ENCODE data around the gene CMKLR1.

The CMKLR1 gene

GRCh38 chr12:108302403-108303311 lies 36.5 kb downstream of the CMKLR1 start:
- TF ChIP-seq ZFX (IDR thresholded peaks at IDR 0.05; ENCODE audit: borderline replicate concordance), result no peak
- no peak for TF ChIP-seq CTCF (IDR thresholded peaks at IDR 0.05)
- no peak overlapping the region for H3K27ac ChIP-seq

GRCh38 chr12:108302016-108302402 lies 37.1 kb downstream of the CMKLR1 start:
- no peak overlapping the region for H3K27ac ChIP-seq
- TF ChIP-seq CTCF (IDR thresholded peaks at IDR 0.05), result no peak
- TF ChIP-seq ZFX (IDR thresholded peaks at IDR 0.05; ENCODE audit: borderline replicate concordance), result no peak

GRCh38 chr12:108301346-108301745 lies 37.8 kb downstream of the CMKLR1 start:
- no peak overlapping the region for H3K27ac ChIP-seq
- TF ChIP-seq CTCF (IDR thresholded peaks at IDR 0.05) (no peak), ZFX (IDR thresholded peaks at IDR 0.05; ENCODE audit: borderline replicate concordance) (no peak)

- no peak for TF ChIP-seq ZFX (IDR thresholded peaks at IDR 0.05; ENCODE audit: borderline replicate concordance)
- no peak for TF ChIP-seq CTCF (IDR thresholded peaks at IDR 0.05)
- no peak overlapping the region for H3K27ac ChIP-seq
Observed at GRCh38 chr12:108299980-108300696, 39.0 kb downstream of the CMKLR1 start.

GRCh38 chr12:108299516-108299915 lies 39.6 kb downstream of the CMKLR1 start:
- no peak overlapping the region for H3K27ac ChIP-seq
- TF ChIP-seq CTCF (IDR thresholded peaks at IDR 0.05) (no peak), ZFX (IDR thresholded peaks at IDR 0.05; ENCODE audit: borderline replicate concordance) (no peak)

- no peak overlapping the region for H3K27ac ChIP-seq
- no peak for TF ChIP-seq ZFX (IDR thresholded peaks at IDR 0.05; ENCODE audit: borderline replicate concordance)
- no peak for TF ChIP-seq CTCF (IDR thresholded peaks at IDR 0.05)
Observed at GRCh38 chr12:108298761-108299275, 40.3 kb downstream of the CMKLR1 start.
